ENCODE measurements around the gene ZNF385B. TPM values are rescaled to one million over a fixed set of nuclear protein-coding genes. Genes with fewer than 3 reads are reported as not detected.

The ZNF385B gene
- total RNA-seq, 1 donor from 2014 or later, result 1.9 TPM

GRCh38 chr2:179539124-179539511 lies 322.3 kb downstream of the ZNF385B start:
- Mint-ChIP-seq H3K9me3 (no peaks in the 10 kb centered on the region), H3K4me1 (ENCODE audit: unreplicated experiment) (peaks cover 9% of the 10 kb centered on the region), H3K27ac (no peak overlapping the region), H3K27me3 (no peaks in the 10 kb centered on the region), H3K4me3 (no peak overlapping the region), H3K36me3 (no peaks in the 10 kb centered on the region)
- no peak for DNase-seq (ENCODE audit: extremely low spot score, unreplicated experiment)
- TF ChIP-seq CTCF (conservative IDR thresholded peaks at IDR 0.05), result no peak

GRCh38 chr2:179538406-179539123 lies 322.8 kb downstream of the ZNF385B start:
- no peaks in the 10 kb centered on the region for H3K27me3 Mint-ChIP-seq
- peaks cover 4% of the 10 kb centered on the region for H3K4me1 Mint-ChIP-seq (ENCODE audit: unreplicated experiment)
- H3K36me3 Mint-ChIP-seq, result no peaks in the 10 kb centered on the region
- no peak overlapping the region for H3K4me3 Mint-ChIP-seq
- no peak for DNase-seq (ENCODE audit: extremely low spot score, unreplicated experiment)
- H3K27ac Mint-ChIP-seq, result no peak overlapping the region
- TF ChIP-seq CTCF (conservative IDR thresholded peaks at IDR 0.05), result no peak
- H3K9me3 Mint-ChIP-seq, result no peaks in the 10 kb centered on the region

GRCh38 chr2:179536185-179536584 lies 325.2 kb downstream of the ZNF385B start:
- no peaks in the 10 kb centered on the region for H3K36me3 Mint-ChIP-seq
- no peaks in the 10 kb centered on the region for H3K27me3 Mint-ChIP-seq
- peaks cover 16% of the 10 kb centered on the region for H3K4me1 Mint-ChIP-seq (ENCODE audit: unreplicated experiment)
- TF ChIP-seq CTCF (conservative IDR thresholded peaks at IDR 0.05), result no peak
- no peaks in the 10 kb centered on the region for H3K9me3 Mint-ChIP-seq
- DNase-seq (ENCODE audit: extremely low spot score, unreplicated experiment), result no peak
- no peak overlapping the region for H3K27ac Mint-ChIP-seq
- no peak overlapping the region for H3K4me3 Mint-ChIP-seq

GRCh38 chr2:179533875-179534274 lies 327.5 kb downstream of the ZNF385B start:
- no peaks in the 10 kb centered on the region for H3K36me3 Mint-ChIP-seq
- H3K4me1 Mint-ChIP-seq (ENCODE audit: unreplicated experiment), result peaks cover 16% of the 10 kb centered on the region
- H3K9me3 Mint-ChIP-seq, result no peaks in the 10 kb centered on the region
- no peak overlapping the region for H3K4me3 Mint-ChIP-seq
- no peak overlapping the region for H3K27ac Mint-ChIP-seq
- no peak for TF ChIP-seq CTCF (conservative IDR thresholded peaks at IDR 0.05)
- DNase-seq (ENCODE audit: extremely low spot score, unreplicated experiment), result no peak
- no peaks in the 10 kb centered on the region for H3K27me3 Mint-ChIP-seq

GRCh38 chr2:179532863-179533278 lies 328.5 kb downstream of the ZNF385B start:
- no peak for DNase-seq (ENCODE audit: extremely low spot score, unreplicated experiment)
- Mint-ChIP-seq H3K4me1 (ENCODE audit: unreplicated experiment) (peaks cover 16% of the 10 kb centered on the region), H3K9me3 (no peaks in the 10 kb centered on the region), H3K27me3 (no peaks in the 10 kb centered on the region), H3K4me3 (no peak overlapping the region), H3K27ac (no peak overlapping the region), H3K36me3 (no peaks in the 10 kb centered on the region)
- TF ChIP-seq CTCF (conservative IDR thresholded peaks at IDR 0.05), result no peak

All from type B pancreatic cell (in vitro differentiated cells).